Activated CD4-positive, CD25-positive, alpha-beta regulatory T cell (primary cell): ENCODE measurements around the gene BIRC6.
"Not testable (repeated sequence)": the region's sequence is repeated elsewhere in the genome, so short reads cannot be mapped to it uniquely, and the experiment has no call there.

Experiments used
- DNase-seq, 4 experiments: peaks; one replicate each; lab custom pipeline; 2025; lab: John Stamatoyannopoulos, UW

The BIRC6 gene

GRCh38 chr2:32514946-32515345 is 158.1 kb downstream of the BIRC6 start:
- no peak for DNase-seq

- no peak for DNase-seq
Observed at GRCh38 chr2:32516567-32516966, 159.7 kb downstream of the BIRC6 start.

- DNase-seq: no peak
Observed at GRCh38 chr2:32522770-32523169, 165.9 kb downstream of the BIRC6 start.

DNA sequence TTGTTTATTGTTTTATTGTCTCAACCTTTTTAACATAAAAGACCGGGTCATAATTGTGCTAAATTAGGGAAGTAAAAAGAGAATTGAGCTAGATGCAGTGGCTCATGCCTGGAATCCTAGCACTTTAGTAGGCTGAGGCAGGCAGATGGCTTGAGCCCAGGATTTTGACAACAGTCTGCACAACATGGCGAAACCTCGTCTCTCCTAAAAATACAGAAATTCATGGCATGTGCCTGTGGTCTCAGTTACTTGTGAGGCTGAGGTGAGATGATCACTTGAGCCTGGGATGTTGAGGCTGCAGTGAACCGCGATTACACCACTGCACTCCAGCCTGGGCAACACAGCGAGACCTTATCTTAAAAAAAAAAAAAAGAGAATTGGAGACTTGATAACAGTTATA is 166.9 kb downstream of the BIRC6 start:
- DNase-seq: no peak

DNA sequence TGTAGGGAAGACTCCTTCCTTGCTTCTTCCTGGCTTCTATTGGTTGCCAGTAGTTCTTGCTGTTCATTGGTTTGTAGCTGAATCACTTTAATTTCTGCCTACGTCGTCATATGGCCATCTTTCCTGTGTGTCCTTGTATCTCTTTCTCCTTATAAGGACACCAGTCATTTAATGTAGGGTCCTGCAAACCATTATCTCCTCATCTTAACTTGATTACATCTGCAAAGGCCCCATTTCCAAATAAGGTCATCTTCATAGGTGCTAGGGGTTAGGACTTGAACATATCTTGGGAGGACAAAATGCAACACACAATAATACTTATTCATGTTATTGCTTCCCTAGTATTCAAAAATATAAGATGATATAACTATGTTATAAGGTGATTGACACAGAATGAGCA is 175.5 kb downstream of the BIRC6 start:
- DNase-seq: no peak

- no peak for DNase-seq
Observed at GRCh38 chr2:32532961-32533360, 176.1 kb downstream of the BIRC6 start.

DNA sequence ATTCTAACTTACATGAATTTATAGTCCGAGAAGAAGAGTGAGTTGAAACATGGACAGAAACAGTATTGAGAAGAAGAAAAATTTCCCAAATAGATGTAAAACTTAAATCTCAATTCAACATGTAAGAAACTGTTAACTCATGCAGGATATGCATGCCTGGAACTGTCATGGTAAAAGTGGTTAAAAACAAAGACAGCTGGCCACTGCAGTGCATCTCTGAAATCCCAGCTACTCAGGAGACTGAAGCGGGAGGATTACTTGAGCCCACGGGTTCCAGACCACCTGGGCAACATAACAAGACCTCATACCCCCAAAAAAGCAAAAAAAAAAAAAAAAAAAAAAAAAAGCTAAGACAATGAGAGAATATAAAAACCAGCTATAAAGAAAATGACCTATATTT is 178.0 kb downstream of the BIRC6 start:
- no peak for DNase-seq

- DNase-seq: no peak
Observed at GRCh38 chr2:32538735-32539134, 181.9 kb downstream of the BIRC6 start.

- DNase-seq: not testable (repeated sequence)
Observed at GRCh38 chr2:32552483-32552882, 195.7 kb downstream of the BIRC6 start.

DNA sequence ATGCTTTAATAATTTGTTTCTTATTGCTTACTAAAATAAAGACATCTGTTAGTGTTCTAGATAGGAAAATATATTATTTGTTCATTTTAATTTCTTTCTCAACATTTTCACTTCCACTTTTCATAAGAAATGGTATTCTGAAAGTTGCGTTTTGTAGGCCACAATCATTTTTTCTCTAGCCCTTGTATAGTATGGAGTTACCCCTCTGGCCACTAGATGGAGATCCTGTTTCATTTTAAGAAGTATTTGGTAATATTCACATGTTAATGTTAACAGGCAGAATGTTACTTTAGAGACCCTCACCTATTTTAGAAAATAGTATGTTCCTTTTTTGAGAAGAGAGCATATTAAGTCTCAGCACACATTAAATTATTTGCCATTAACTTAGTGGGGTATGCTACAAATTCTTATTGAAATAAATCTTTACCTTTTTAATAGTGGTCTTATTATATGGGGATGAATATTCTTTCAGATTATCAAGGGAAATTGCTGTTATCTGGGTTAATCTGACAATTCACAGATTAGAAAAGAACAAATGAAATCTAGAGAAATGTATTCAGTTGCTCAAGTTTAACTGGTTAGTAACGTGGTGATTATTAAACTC is 197.1 kb downstream of the BIRC6 start:
- no peak for DNase-seq

GRCh38 chr2:32558492-32558891 is 201.7 kb downstream of the BIRC6 start:
- no peak for DNase-seq

- DNase-seq: no peak
Observed at GRCh38 chr2:32559136-32559535, 202.3 kb downstream of the BIRC6 start.

DNA sequence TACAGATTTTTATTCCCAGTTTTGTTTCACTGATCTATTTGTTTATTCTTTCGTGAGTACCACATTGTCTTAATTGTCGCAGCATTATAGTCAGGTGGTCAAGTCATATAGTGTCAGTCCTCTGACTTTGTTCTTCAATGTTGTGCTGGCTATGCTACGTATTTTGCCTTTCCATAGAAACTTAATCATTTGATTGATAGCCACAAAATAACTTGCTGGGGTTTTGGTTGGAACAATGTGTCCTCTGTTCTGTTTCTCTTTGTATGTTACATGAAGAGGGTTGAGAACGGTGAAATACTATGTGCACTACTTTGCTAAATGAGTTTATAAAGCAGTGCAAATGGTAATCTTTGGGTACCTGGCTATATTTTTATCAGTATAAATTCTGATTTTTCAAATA is 206.1 kb downstream of the BIRC6 start:
- DNase-seq: no peak

DNA sequence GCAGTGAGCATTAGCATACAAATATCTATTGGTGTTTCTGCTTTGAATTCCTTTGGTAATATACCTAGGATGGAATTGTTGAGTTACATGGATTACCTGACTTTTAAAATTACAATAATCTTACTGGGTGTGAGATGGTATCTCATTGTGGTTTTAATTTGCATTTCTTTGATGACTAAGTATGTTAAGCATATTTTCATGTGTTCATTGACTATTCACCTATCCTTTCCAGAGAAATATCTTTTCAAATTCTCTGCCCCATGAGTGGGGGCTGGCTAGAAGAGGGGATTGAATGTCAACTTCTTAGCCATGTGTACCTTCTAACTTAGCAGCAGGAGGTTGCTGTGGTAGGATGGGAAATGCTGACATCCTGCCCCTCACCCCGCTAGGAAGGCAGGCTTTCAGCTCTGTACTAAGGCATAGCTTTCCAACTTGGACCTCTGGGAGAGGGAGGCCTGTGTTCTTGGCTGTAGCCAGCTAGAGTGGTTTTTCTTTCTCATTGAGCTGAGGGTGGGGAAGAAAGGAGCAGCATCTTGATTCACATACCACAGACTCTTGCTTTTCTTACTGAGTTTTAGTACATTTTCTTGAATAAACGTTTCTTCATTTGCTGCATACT is 207.7 kb downstream of the BIRC6 start:
- no peak for DNase-seq

DNA sequence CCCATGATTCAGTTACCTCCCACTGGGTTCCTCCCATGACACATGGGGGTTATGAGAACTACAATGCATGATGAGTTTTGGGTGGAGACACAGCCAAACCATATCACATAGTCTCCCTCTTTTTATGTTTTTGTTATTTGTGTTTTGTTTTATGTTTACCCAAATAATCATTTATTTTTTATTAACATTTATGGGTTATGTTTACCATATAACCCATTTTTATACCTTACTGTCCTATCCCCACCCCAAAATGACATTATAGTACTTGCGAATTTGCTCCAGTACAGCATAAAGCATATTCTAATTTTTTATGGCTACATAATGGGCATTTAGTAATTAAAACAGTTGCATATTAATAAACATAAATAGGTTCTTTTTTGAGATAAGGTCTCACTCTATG is 209.1 kb downstream of the BIRC6 start:
- no peak for DNase-seq

- no peak for DNase-seq
Observed at GRCh38 chr2:32572030-32572429, 215.2 kb downstream of the BIRC6 start.

- DNase-seq: no peak
Observed at GRCh38 chr2:32572737-32573136, 215.9 kb downstream of the BIRC6 start.

GRCh38 chr2:32591669-32592463 is 235.0 kb downstream of the BIRC6 start:
- no peak for DNase-seq

DNA sequence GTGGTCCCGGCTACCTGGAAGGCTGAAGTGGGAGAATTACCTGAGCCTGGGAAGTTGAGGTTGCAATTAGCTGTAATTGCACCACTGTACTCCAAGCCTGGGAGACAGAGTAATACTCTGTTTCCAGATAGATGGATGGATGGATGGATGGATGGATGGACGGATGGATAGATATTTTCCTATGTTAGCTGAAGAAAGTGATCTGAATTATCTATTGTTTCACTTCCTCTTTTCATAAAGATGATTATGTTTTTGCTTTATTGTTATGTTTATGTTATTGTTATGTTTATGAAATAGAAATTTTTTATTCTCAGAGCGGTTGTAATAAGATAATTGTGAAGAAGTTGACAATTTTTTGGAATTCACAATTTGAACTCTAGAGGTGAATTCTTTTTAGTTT is 237.8 kb downstream of the BIRC6 start:
- DNase-seq: no peak

- DNase-seq: no peak
Observed at GRCh38 chr2:32611366-32611765, 254.5 kb downstream of the BIRC6 start.

- no peak for DNase-seq
Observed at GRCh38 chr2:32611771-32612170, 254.9 kb downstream of the BIRC6 start.

GRCh38 chr2:32614084-32614483 is 257.3 kb downstream of the BIRC6 start:
- DNase-seq: no peak

- DNase-seq: no peak
Observed at GRCh38 chr2:32617599-32618189, 260.9 kb downstream of the BIRC6 start.
